MM.1S (cell line): Measurements from ENCODE around the gene PRKG1.

Experiments
- CTCF ChIP-seq: fragments of 300-600 bp; sonication (generic); IDR thresholded peaks from 2 replicates; pipeline ENCODE4 v1.5.1; 2016; ENCODE audit warnings: antibody characterized with exemption, low read length, mixed read lengths
- EZH2 ChIP-seq: fragments of 300-600 bp; sonication (generic); optimal IDR thresholded peaks from 2 replicates; pipeline ENCODE3; 2017; ENCODE audit warnings: low read depth, mild to moderate bottlenecking, antibody characterized with exemption, low read length, mixed read lengths

GRCh38 chr10:51297438-51297837, 223.2 kb downstream of the PRKG1 start:
- no peak for TF ChIP-seq EZH2
- no peak for TF ChIP-seq CTCF
